ENCODE measurements around the gene RNF111.

DNA sequence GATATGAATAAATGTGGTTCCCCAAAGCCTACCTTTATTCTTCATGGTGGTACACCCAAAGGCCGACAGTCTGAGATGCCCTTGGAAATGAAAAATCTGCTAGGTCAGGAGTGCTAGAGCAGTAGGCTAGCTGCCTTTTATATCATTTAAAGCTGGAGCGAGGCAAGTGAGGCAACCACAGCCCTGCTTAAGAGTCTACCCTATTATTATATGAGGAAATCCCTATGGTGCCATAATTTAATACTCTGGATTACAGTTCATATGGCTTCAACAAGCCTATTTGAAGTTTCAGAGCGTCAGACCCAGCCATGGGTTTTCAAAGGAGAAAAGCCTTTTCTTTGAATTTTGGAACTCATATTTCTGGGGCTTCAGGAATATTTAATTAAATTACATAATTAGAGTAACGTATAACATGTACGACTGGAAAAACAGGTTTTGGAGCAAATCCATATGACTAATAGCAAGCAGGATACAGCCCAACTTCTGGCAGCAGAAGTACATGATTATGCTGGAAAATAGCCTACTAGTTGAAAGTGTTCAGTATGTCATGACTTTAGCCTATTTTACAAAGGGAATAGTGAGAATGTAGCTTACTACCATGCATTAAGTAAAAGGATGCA, 36.0 kb upstream of the RNF111 start:
- TF ChIP-seq EZH2 (IDR thresholded peaks at IDR 0.05; ENCODE audit: low read length, missing control alignments) (no peak), CTCF (conservative IDR thresholded peaks at IDR 0.05 in 1 of 2, IDR thresholded peaks at IDR 0.05 in 1 of 2; ENCODE audit: low read depth in 1 of 2, low read length in 2 of 2) (no peak)

Measured in fibroblast of lung (primary cell).